ENCODE measurements around the gene CALHM3.

DNA sequence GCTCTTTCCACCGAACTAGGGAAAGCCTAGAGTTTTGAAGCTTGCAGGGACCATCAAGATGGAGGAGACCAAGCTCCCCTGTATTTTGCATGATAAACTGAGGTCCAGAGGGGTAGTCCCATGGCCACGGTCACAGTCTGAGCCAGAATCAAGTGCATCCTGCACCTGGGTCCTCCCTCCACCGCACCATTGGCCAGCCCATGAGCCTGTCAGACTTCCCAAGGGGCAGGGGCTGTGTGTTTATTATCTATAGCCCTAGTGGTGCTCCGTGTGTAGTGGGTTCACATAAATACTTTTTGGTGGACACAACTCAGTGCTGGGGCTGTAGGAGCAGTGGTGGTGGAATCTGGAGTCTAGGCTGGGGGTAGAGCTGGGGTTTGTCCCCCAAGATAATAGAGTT, 3.6 kb downstream of the CALHM3 start:
- TF ChIP-seq POLR2AphosphoS5 (IDR thresholded peaks at IDR 0.05; ENCODE audit: low read depth, low read length) (no peak), POLR2A (IDR thresholded peaks at IDR 0.05; ENCODE audit: low read depth, low read length) (no peak), TAF1 (IDR thresholded peaks at IDR 0.05; ENCODE audit: low read depth, low read length) (no peak), POU2F2 (IDR thresholded peaks at IDR 0.05; ENCODE audit: low read depth, low read length) (no peak)

Data from GM12891 (cell line).